MM.1S (cell line): Measurements from ENCODE around the gene FAM184A.

ENCODE experiments used
- CTCF ChIP-seq: fragments of 300-600 bp; sonication (generic); IDR thresholded peaks from 2 replicates; pipeline ENCODE4 v1.5.1; 2016; ENCODE audit warnings: antibody characterized with exemption, low read length, mixed read lengths
- EZH2 ChIP-seq: fragments of 300-600 bp; sonication (generic); optimal IDR thresholded peaks from 2 replicates; pipeline ENCODE3; 2017; ENCODE audit warnings: low read depth, mild to moderate bottlenecking, antibody characterized with exemption, low read length, mixed read lengths
- EZH2phosphoT487 ChIP-seq: fragments of 300-600 bp; sonication (generic); IDR thresholded peaks from 2 replicates; pipeline ENCODE4 v1.6.1; 2018; ENCODE audit warnings: antibody characterized with exemption, low read length

- TF ChIP-seq CTCF (no peak), EZH2phosphoT487 (no peak), EZH2 (no peak)
Measured at GRCh38 chr6:119121367-119121766, 42.9 kb upstream of the FAM184A start.
